ENCODE measurements around the gene KLHL20.
"Not testable (repeated sequence)": the region's sequence is repeated elsewhere in the genome, so short reads cannot be mapped to it uniquely, and the experiment has no call there.

Gene KLHL20

DNA sequence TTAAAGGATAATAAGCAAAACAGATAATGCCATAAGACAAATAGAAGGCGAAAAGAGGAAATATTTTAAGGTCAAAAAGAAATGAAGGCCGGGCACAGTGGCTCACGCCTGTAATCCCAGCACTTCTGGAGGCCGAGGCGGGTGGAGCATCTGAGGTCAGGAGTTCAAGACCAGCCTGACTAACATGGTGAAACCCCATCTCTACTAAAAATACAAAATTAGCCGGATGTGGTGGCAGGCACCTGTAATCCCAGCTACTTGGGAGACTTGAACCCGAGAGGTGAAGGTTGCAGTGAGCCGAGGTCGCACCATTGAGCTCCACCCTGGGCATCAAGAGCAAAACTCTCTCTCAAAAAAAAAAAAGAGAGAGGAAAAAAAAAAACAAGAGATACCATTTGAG, 55.5 kb downstream of the KLHL20 start:
- H3K36me3 ChIP-seq (ENCODE audit: control insufficient read depth in 2 of 2, insufficient read depth in 2 of 2, low read length in 2 of 2) = peaks cover 21 to 27% of the 10 kb centered on the region in 2 donors
- H3K9ac ChIP-seq (ENCODE audit: low read depth in 1 of 2, low read length in 2 of 2); H3K4me3 ChIP-seq (ENCODE audit: low read length in 2 of 2); H3K4me1 ChIP-seq (ENCODE audit: control insufficient read depth in 2 of 2, insufficient read depth in 2 of 2, low read length in 2 of 2); H3K9me3 ChIP-seq (ENCODE audit: control insufficient read depth in 2 of 2, low read length in 2 of 2); H3K27me3 ChIP-seq (ENCODE audit: control insufficient read depth in 2 of 2, insufficient read depth in 2 of 2, low read length in 2 of 2); H3K27ac ChIP-seq (ENCODE audit: low read depth in 2 of 2, low read length in 2 of 2): not testable (repeated sequence)

DNA sequence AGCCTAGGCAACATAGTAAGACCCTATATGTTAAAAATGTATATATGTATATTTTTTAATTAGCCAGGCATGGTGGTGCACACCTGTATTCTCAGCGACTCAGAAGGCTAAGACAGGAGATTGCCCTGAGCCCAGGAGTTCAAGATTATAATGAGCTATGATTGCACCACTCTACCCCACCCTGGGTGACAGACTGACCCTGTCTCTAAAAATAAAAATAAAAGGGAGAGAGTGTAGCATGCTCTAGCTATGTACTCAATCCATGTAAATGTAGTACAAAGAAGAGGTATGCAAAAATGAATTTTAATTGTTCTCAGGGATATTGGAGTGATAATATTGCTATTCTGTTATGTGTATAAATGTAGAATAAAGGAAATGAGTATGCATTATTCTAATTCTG, 56.8 kb downstream of the KLHL20 start:
- peaks cover 29 to 32% of the 10 kb centered on the region in 2 donors for H3K36me3 ChIP-seq (ENCODE audit: control insufficient read depth in 2 of 2, insufficient read depth in 2 of 2, low read length in 2 of 2)
- no peak overlapping the region for H3K9ac ChIP-seq (ENCODE audit: low read depth in 1 of 2, low read length in 2 of 2)
- no peak overlapping the region for H3K27ac ChIP-seq (ENCODE audit: low read depth in 2 of 2, low read length in 2 of 2)
- no peaks in the 10 kb centered on the region for H3K9me3 ChIP-seq (ENCODE audit: control insufficient read depth in 2 of 2, low read length in 2 of 2)
- no peaks in the 10 kb centered on the region for H3K4me1 ChIP-seq (ENCODE audit: control insufficient read depth in 2 of 2, insufficient read depth in 2 of 2, low read length in 2 of 2)
- no peak overlapping the region for H3K4me3 ChIP-seq (ENCODE audit: low read length in 2 of 2)
- H3K27me3 ChIP-seq (ENCODE audit: control insufficient read depth in 2 of 2, insufficient read depth in 2 of 2, low read length in 2 of 2) = no peaks in the 10 kb centered on the region

DNA sequence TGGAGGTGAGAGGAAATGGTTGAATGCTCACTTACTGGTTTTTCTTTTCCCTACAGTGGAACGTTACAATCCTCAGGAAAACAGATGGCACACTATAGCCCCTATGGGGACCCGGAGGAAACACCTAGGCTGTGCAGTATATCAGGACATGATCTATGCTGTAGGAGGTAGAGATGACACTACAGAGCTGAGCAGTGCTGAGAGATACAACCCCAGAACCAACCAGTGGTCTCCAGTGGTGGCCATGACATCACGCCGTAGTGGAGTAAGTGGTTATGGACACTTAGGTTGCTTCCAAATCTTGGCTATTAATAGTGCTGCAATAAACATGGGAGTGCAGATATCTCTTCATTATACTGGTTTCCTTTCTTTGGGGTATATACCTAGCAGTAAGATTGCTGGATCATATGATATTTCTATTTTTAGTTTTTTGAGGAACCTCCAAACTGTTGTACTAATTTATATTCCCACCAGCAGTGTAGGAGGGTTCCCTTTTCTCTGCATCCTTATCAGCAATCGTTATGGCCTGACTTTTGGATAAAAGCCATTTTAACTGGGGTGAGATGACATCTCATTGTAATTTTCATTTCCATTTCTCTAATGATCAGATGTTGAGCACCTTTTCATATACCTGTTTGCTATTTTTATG, 60.9 kb downstream of the KLHL20 start:
- no peaks in the 10 kb centered on the region for H3K9me3 ChIP-seq (ENCODE audit: control insufficient read depth in 2 of 2, low read length in 2 of 2)
- H3K4me3 ChIP-seq (ENCODE audit: low read length in 2 of 2) = no peak overlapping the region
- H3K36me3 ChIP-seq (ENCODE audit: control insufficient read depth in 2 of 2, insufficient read depth in 2 of 2, low read length in 2 of 2) = peaks cover 36 to 41% of the 10 kb centered on the region in 2 donors
- no peak overlapping the region for H3K9ac ChIP-seq (ENCODE audit: low read depth in 1 of 2, low read length in 2 of 2)
- no peak overlapping the region for H3K27ac ChIP-seq (ENCODE audit: low read depth in 2 of 2, low read length in 2 of 2)
- H3K27me3 ChIP-seq (ENCODE audit: control insufficient read depth in 2 of 2, insufficient read depth in 2 of 2, low read length in 2 of 2) = no peaks in the 10 kb centered on the region
- H3K4me1 ChIP-seq (ENCODE audit: control insufficient read depth in 2 of 2, insufficient read depth in 2 of 2, low read length in 2 of 2) = no peaks in the 10 kb centered on the region

DNA sequence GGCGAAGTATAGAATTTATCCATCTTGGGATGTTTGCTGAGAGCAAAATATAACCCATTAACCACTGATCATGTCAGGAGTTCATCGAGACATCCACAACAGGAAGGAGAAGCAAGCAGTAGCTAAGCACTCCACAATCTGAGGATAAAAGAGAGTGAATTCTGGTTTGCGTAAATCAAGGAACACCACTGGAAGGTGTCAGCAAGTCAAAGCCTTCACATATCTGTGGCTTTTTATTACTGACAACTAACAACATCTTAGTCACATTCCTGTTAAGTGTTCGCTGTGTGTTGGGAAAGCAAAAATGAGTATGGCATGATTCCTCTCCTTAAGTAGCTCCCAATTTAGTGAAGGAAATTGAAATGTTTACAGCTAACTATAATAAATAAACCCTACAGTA, 65.2 kb downstream of the KLHL20 start:
- Histone ChIP-seq H3K4me3 (ENCODE audit: low read length in 2 of 2) (no peak overlapping the region), H3K36me3 (ENCODE audit: control insufficient read depth in 2 of 2, insufficient read depth in 2 of 2, low read length in 2 of 2) (peaks cover 49 to 58% of the 10 kb centered on the region in 2 donors), H3K27ac (ENCODE audit: low read depth in 2 of 2, low read length in 2 of 2) (no peak overlapping the region), H3K27me3 (ENCODE audit: control insufficient read depth in 2 of 2, insufficient read depth in 2 of 2, low read length in 2 of 2) (no peaks in the 10 kb centered on the region), H3K9me3 (ENCODE audit: control insufficient read depth in 2 of 2, low read length in 2 of 2) (no peaks in the 10 kb centered on the region), H3K4me1 (ENCODE audit: control insufficient read depth in 2 of 2, insufficient read depth in 2 of 2, low read length in 2 of 2) (no peaks in the 10 kb centered on the region), H3K9ac (ENCODE audit: low read depth in 1 of 2, low read length in 2 of 2) (no peak overlapping the region)

DNA sequence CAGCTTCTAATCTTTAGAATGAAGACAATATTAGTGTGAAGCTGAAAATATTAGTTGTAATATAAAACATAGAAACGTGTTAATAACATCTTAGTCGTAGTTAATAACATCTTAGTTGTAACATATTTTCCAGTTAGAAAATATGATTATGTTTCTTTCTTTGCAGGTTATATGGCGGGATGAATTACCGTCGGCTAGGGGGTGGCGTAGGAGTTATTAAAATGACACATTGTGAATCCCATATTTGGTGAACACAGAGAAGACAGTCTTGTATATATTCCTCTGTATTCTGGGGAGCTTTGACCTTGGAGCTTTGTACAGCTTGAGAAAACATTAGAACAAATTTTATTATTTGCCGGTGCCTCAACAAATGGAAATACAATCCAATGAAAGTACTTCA, 70.2 kb downstream of the KLHL20 start:
- Histone ChIP-seq H3K4me1 (ENCODE audit: control insufficient read depth in 2 of 2, insufficient read depth in 2 of 2, low read length in 2 of 2) (no peaks in the 10 kb centered on the region), H3K9me3 (ENCODE audit: control insufficient read depth in 2 of 2, low read length in 2 of 2) (no peaks in the 10 kb centered on the region), H3K36me3 (ENCODE audit: control insufficient read depth in 2 of 2, insufficient read depth in 2 of 2, low read length in 2 of 2) (peaks cover 35 to 50% of the 10 kb centered on the region in 2 donors), H3K27ac (ENCODE audit: low read depth in 2 of 2, low read length in 2 of 2) (no peak overlapping the region), H3K9ac (ENCODE audit: low read depth in 1 of 2, low read length in 2 of 2) (no peak overlapping the region), H3K27me3 (ENCODE audit: control insufficient read depth in 2 of 2, insufficient read depth in 2 of 2, low read length in 2 of 2) (no peaks in the 10 kb centered on the region), H3K4me3 (ENCODE audit: low read length in 2 of 2) (no peak overlapping the region)

DNA sequence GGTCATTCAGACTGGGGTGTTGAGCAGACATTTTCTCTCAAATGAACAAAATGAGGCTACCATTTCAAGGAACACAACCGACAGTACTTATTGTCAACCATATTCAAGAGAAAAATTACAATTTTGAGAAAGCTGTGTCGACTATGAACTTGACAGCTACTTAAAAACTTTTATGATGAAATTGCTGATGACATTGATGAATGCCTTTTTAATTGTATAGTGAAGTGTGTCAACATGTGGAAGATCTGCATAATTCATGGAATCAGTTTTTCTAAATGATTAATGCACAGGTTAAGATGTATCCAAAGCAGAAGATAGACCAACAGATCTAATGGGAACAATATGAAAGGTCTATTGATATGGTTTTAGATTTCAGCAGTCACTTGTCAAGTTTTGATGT, 75.1 kb downstream of the KLHL20 start:
- no peaks in the 10 kb centered on the region for H3K27me3 ChIP-seq (ENCODE audit: control insufficient read depth in 2 of 2, insufficient read depth in 2 of 2, low read length in 2 of 2)
- H3K36me3 ChIP-seq (ENCODE audit: control insufficient read depth in 2 of 2, insufficient read depth in 2 of 2, low read length in 2 of 2) = peaks cover 12 to 19% of the 10 kb centered on the region in 2 donors
- H3K27ac ChIP-seq (ENCODE audit: low read depth in 2 of 2, low read length in 2 of 2) = no peak overlapping the region
- H3K9ac ChIP-seq (ENCODE audit: low read depth in 1 of 2, low read length in 2 of 2) = no peak overlapping the region
- H3K4me3 ChIP-seq (ENCODE audit: low read length in 2 of 2) = no peak overlapping the region
- H3K4me1 ChIP-seq (ENCODE audit: control insufficient read depth in 2 of 2, insufficient read depth in 2 of 2, low read length in 2 of 2) = no peaks in the 10 kb centered on the region
- no peaks in the 10 kb centered on the region for H3K9me3 ChIP-seq (ENCODE audit: control insufficient read depth in 2 of 2, low read length in 2 of 2)

DNA sequence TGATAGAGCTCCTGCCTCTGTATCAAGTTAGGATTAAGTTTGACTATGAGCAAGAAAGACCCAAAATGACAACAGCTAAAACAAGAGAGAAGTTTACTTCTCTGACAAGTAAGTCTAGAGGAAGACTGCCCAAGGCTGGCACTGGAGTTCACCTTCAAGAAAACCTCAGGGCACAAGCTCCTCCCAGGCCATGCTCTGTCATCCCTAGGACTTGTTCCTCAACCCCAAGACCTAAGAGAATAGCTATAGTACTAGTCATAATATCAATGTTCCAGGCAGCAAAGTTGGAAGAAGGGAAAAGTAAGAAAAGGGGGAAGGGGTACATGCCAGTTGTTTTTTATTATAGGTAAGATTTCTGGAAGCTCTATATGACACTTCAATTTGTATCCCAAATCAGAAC, 83.3 kb downstream of the KLHL20 start:
- Histone ChIP-seq H3K36me3 (ENCODE audit: control insufficient read depth in 2 of 2, insufficient read depth in 2 of 2, low read length in 2 of 2) (no peaks in the 10 kb centered on the region), H3K27me3 (ENCODE audit: control insufficient read depth in 2 of 2, insufficient read depth in 2 of 2, low read length in 2 of 2) (no peaks in the 10 kb centered on the region), H3K9ac (ENCODE audit: low read depth in 1 of 2, low read length in 2 of 2) (no peak overlapping the region), H3K4me1 (ENCODE audit: control insufficient read depth in 2 of 2, insufficient read depth in 2 of 2, low read length in 2 of 2) (no peaks in the 10 kb centered on the region), H3K9me3 (ENCODE audit: control insufficient read depth in 2 of 2, low read length in 2 of 2) (no peaks in the 10 kb centered on the region), H3K27ac (ENCODE audit: low read depth in 2 of 2, low read length in 2 of 2) (no peak overlapping the region), H3K4me3 (ENCODE audit: low read length in 2 of 2) (no peak overlapping the region)

DNA sequence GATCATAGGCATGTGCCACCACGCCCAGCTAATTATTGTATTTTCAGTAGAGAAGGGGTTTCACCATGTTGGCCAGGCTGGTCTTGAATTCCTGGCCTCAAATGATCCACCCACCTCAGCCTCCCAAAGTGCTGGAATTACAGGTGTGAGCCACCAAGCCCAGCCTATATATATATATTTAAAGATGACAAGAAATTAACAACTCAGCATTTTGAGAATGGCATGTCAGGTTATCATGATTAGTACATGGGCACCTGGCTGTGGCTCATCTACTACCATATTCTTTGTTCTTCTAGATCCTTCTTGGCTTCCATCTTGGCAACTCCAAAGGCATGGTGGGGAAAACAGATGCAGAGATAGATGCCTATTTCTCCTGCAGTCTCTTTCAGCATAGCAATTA, 85.2 kb downstream of the KLHL20 start:
- not testable (repeated sequence) for H3K4me1 ChIP-seq (ENCODE audit: control insufficient read depth in 2 of 2, insufficient read depth in 2 of 2, low read length in 2 of 2); H3K36me3 ChIP-seq (ENCODE audit: control insufficient read depth in 2 of 2, insufficient read depth in 2 of 2, low read length in 2 of 2)

DNA sequence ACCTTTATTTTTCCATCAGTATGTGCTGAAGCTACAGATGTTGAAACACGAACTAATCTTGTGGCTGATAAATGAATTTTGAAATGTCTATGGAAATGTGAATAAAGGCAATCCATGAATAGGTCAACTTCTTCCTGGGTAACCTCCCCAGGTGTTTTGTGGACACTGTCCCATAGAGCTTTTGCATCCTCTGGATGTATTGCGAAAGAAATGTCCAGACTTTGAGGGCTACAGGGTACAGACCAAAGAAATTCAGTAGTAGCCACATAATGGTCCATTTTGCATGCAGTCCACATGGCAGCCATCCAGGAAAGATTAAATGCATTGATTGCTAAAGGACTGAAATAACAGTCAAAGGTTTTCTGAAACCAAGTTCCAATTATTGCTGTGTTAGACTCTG, 88.2 kb downstream of the KLHL20 start:
- Histone ChIP-seq H3K4me1 (ENCODE audit: control insufficient read depth in 2 of 2, insufficient read depth in 2 of 2, low read length in 2 of 2) (no peaks in the 10 kb centered on the region), H3K36me3 (ENCODE audit: control insufficient read depth in 2 of 2, insufficient read depth in 2 of 2, low read length in 2 of 2) (peaks cover 7 to 10% of the 10 kb centered on the region in 2 donors), H3K27me3 (ENCODE audit: control insufficient read depth in 2 of 2, insufficient read depth in 2 of 2, low read length in 2 of 2) (no peaks in the 10 kb centered on the region), H3K4me3 (ENCODE audit: low read length in 2 of 2) (no peak overlapping the region), H3K9me3 (ENCODE audit: control insufficient read depth in 2 of 2, low read length in 2 of 2) (no peaks in the 10 kb centered on the region), H3K27ac (ENCODE audit: low read depth in 2 of 2, low read length in 2 of 2) (no peak overlapping the region), H3K9ac (ENCODE audit: low read depth in 1 of 2, low read length in 2 of 2) (no peak overlapping the region)

More for the DNA sequence above, 85.2 kb downstream of the KLHL20 start:
- H3K9me3 ChIP-seq (ENCODE audit: control insufficient read depth in 2 of 2, low read length in 2 of 2); H3K4me3 ChIP-seq (ENCODE audit: low read length in 2 of 2); H3K9ac ChIP-seq (ENCODE audit: low read depth in 1 of 2, low read length in 2 of 2); H3K27ac ChIP-seq (ENCODE audit: low read depth in 2 of 2, low read length in 2 of 2); H3K27me3 ChIP-seq (ENCODE audit: control insufficient read depth in 2 of 2, insufficient read depth in 2 of 2, low read length in 2 of 2): not testable (repeated sequence)

DNA sequence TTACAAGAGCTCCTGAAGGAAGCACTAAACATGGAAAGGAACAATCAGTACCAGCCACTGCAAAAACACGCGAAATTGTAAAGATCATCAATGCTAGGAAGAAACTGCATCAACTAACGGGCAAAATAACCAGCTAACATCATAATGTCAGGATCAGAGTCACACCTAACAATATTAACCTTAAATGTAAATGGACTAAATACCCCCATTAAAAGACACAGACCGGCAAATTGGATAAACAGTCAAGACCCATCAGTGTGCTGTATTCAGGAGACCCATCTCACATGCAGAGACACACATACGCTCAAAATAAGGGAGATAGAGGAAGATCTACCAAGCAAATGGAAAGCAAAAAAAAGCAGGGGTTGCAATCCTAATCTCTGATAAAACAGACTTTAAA, 98.9 kb downstream of the KLHL20 start:
- H3K27me3 ChIP-seq (ENCODE audit: control insufficient read depth in 2 of 2, insufficient read depth in 2 of 2, low read length in 2 of 2); H3K4me3 ChIP-seq (ENCODE audit: low read length in 2 of 2); H3K36me3 ChIP-seq (ENCODE audit: control insufficient read depth in 2 of 2, insufficient read depth in 2 of 2, low read length in 2 of 2); H3K27ac ChIP-seq (ENCODE audit: low read depth in 2 of 2, low read length in 2 of 2); H3K4me1 ChIP-seq (ENCODE audit: control insufficient read depth in 2 of 2, insufficient read depth in 2 of 2, low read length in 2 of 2); H3K9me3 ChIP-seq (ENCODE audit: control insufficient read depth in 2 of 2, low read length in 2 of 2); H3K9ac ChIP-seq (ENCODE audit: low read depth in 1 of 2, low read length in 2 of 2): not testable (repeated sequence)

DNA sequence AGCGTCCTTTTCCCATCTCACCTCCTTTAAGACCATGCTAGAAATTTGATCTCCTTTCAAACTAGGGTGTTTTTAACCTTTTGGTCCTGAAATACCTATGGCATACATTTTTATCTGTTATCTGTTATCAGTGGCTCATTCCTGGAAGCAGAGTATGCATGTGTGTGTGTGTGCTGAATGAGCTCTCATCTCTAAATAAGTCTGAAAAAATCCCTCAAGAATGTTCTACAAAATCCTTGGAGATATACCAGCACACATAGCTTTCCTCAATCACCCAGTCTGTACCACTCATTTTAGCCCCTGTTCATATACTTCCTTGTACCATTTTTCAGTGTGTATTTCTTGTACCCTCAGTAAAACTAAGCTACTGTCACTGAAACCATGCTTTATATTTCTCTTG, 103.7 kb downstream of the KLHL20 start:
- no peak overlapping the region for H3K4me3 ChIP-seq (ENCODE audit: low read length in 2 of 2)
- H3K9ac ChIP-seq (ENCODE audit: low read depth in 1 of 2, low read length in 2 of 2) = no peak overlapping the region
- no peaks in the 10 kb centered on the region for H3K27me3 ChIP-seq (ENCODE audit: control insufficient read depth in 2 of 2, insufficient read depth in 2 of 2, low read length in 2 of 2)
- peaks cover 0 to 7% of the 10 kb centered on the region in 2 donors for H3K36me3 ChIP-seq (ENCODE audit: control insufficient read depth in 2 of 2, insufficient read depth in 2 of 2, low read length in 2 of 2)
- no peaks in the 10 kb centered on the region for H3K9me3 ChIP-seq (ENCODE audit: control insufficient read depth in 2 of 2, low read length in 2 of 2)
- no peak overlapping the region for H3K27ac ChIP-seq (ENCODE audit: low read depth in 2 of 2, low read length in 2 of 2)
- H3K4me1 ChIP-seq (ENCODE audit: control insufficient read depth in 2 of 2, insufficient read depth in 2 of 2, low read length in 2 of 2) = peaks cover 1 to 6% of the 10 kb centered on the region in 2 donors

Data from mucosa of rectum (tissue), 2 donors.